B cell (primary cell): Measurements from ENCODE around the gene LHX1. TPM values are rescaled to one million over a fixed set of nuclear protein-coding genes. Genes with fewer than 3 reads are reported as not detected.

Experiments used
- ATAC-seq: fragments of 200-7000 bp; cut with Tn5 transposase; one replicate; pipeline ENCODE4 v1.10.0; 2021; ENCODE audit warnings: low read depth, mild to moderate bottlenecking, moderate number of reproducible peaks, moderate library complexity
- CTCF ChIA-PET: fragments of 350-600 bp; sonication (Branson Sonifier 250); formaldehyde crosslinking; loops from one replicate; lab custom pipeline; 2021; ENCODE audit warnings: antibody characterized with exemption, inconsistent platforms; lab: Charles Lee
- POLR2A ChIA-PET: fragments of 350-600 bp; sonication (Branson Sonifier 250); formaldehyde crosslinking; loops from one replicate; lab custom pipeline; 2021; ENCODE audit warnings: antibody characterized with exemption; lab: Charles Lee
- DNase-seq: peaks from one replicate; pipeline ENCODE4 v3.0.0; 2013
- H2AFZ ChIP-seq: 2 replicates; pipeline ENCODE4 v1.6.1; 2012; ENCODE audit warnings: mild to moderate bottlenecking, low read depth, low read length; ENCODE audit not compliant: insufficient read depth, poor library complexity, severe bottlenecking
- H3K27ac ChIP-seq, 2 donors: 1 replicate in 1 of 2; 2 replicates in 1 of 2; pipeline ENCODE4 v1.5.1; 2012 to 2013; ENCODE audit warnings: low read length in 2 of 2, mild to moderate bottlenecking in 2 of 2, moderate library complexity in 1 of 2
- H3K27me3 ChIP-seq, 4 experiments: fragments of 200-600 bp in 1 of 4; sonication (generic) in 1 of 4; replicated peaks in 1 of 4; 1 replicate in 2 of 4; 2 replicates in 2 of 4; pipeline versions ENCODE4 v1.6.1 to v1.7.0; 2013 to 2016; ENCODE audit warnings: low read length in 3 of 4, mild to moderate bottlenecking in 2 of 4, mixed read lengths in 1 of 4, moderate library complexity in 1 of 4; ENCODE audit not compliant: insufficient read depth in 4 of 4, control insufficient read depth in 3 of 4; ENCODE audit errors: control extremely low read depth in 1 of 4
- H3K36me3 ChIP-seq, 2 experiments: replicated peaks in 1 of 2; 1 replicate in 1 of 2; 2 replicates in 1 of 2; pipeline versions ENCODE4 v1.6.1 to v1.7.1; 2013; ENCODE audit warnings: low read length in 1 of 2; ENCODE audit not compliant: insufficient read depth in 2 of 2, control insufficient read depth in 1 of 2; ENCODE audit errors: control extremely low read depth in 1 of 2, extremely low read depth in 1 of 2
- H3K4me1 ChIP-seq, 2 donors: fragments of 200-600 bp in 1 of 2; sonication (generic) in 1 of 2; 1 replicate in 1 of 2; 2 replicates in 1 of 2; pipeline versions ENCODE4 v1.5.1 to v1.6.1; 2013 to 2017; ENCODE audit warnings: low read length in 2 of 2; ENCODE audit not compliant: control insufficient read depth in 2 of 2, insufficient read depth in 2 of 2
- H3K4me2 ChIP-seq: replicated peaks from 2 replicates; pipeline ENCODE3; 2012; ENCODE audit warnings: mild to moderate bottlenecking, low read depth, low read length; ENCODE audit not compliant: poor library complexity, severe bottlenecking
- H3K4me3 ChIP-seq, 5 experiments: fragments of 200-600 bp in 1 of 5; sonication (generic) in 1 of 5; 1 replicate in 3 of 5; 2 replicates in 2 of 5; pipeline versions ENCODE4 v1.5.1 to v1.7.0; 2011 to 2016; ENCODE audit warnings: low read length in 4 of 5, mild to moderate bottlenecking in 4 of 5, low read depth in 2 of 5, control low read depth in 1 of 5, moderate library complexity in 1 of 5; ENCODE audit not compliant: insufficient read depth in 1 of 5; ENCODE audit errors: control extremely low read depth in 1 of 5, extremely low read depth in 1 of 5
- H3K79me2 ChIP-seq: fragments of 200-600 bp; sonication (generic); one replicate; pipeline ENCODE4 v1.6.0; 2016; ENCODE audit warnings: low read length; ENCODE audit not compliant: control insufficient read depth, insufficient read depth
- H3K9ac ChIP-seq: fragments of 200-600 bp; sonication (generic); 2 replicates; pipeline ENCODE4 v1.6.1; 2017; ENCODE audit warnings: mild to moderate bottlenecking, low read length, moderate library complexity
- H3K9me3 ChIP-seq, 3 donors: one replicate each; pipeline versions ENCODE4 v1.6.1 to v1.7.1; 2013; ENCODE audit warnings: low read length in 2 of 3; ENCODE audit not compliant: control insufficient read depth in 2 of 3, insufficient read depth in 1 of 3; ENCODE audit errors: control extremely low read depth in 1 of 3
- H4K20me1 ChIP-seq: 2 replicates; pipeline ENCODE4 v1.6.0; 2012; ENCODE audit warnings: mild to moderate bottlenecking, low read length; ENCODE audit not compliant: insufficient read depth, control insufficient read depth, poor library complexity, severe bottlenecking
- H3K27ac Mint-ChIP-seq: one replicate; pipeline ENCODE4 v1.8.0; 2021; ENCODE audit warnings: mixed read lengths
- H3K27me3 Mint-ChIP-seq: one replicate; pipeline ENCODE4 v1.8.0; 2021; ENCODE audit warnings: mixed read lengths
- H3K4me1 Mint-ChIP-seq: one replicate; pipeline ENCODE4 v1.8.0; 2021; ENCODE audit warnings: mixed read lengths
- H3K4me3 Mint-ChIP-seq: one replicate; pipeline ENCODE4 v1.8.0; 2021; ENCODE audit warnings: mixed read lengths
- H3K9me3 Mint-ChIP-seq: one replicate; pipeline ENCODE4 v1.8.0; 2022; ENCODE audit warnings: mixed read lengths; ENCODE audit not compliant: insufficient read depth
- CTCF ChIP-seq: fragments of 200-600 bp; IDR thresholded peaks from one replicate; pipeline ENCODE4 v1.8.0; 2022; ENCODE audit warnings: antibody characterized with exemption, mild to moderate bottlenecking
- EZH2 ChIP-seq: IDR thresholded peaks from 2 replicates; pipeline ENCODE4 v1.6.1; 2012; ENCODE audit warnings: borderline replicate concordance, low read depth, mild to moderate bottlenecking, moderate library complexity, low read length; ENCODE audit not compliant: insufficient read depth, poor library complexity, severe bottlenecking
- WGBS: methylation state at CpG from one replicate; pipeline ENCODE4 v1.1.5; 2013; ENCODE audit warnings: missing lambda C conversion rate; ENCODE audit not compliant: insufficient coverage; 5-methylcytosine and 5-hydroxymethylcytosine counted together
- intact Hi-C: fragments of 100-400 bp; cut with micrococcal nuclease; formaldehyde crosslinking; loops from one replicate; pipeline ENCODE4 v1.10.0; 2022
- polyA plus RNA-seq: library from polyadenylated mRNA; depleted of rRNA; stranded (reverse); fragments of >200 nt; gene quantifications from 2 replicates; pipeline ENCODE4 v1.2.3, GENCODE V29; 2012
- total RNA-seq, 2 donors: library from RNA; stranded (reverse); fragments of 120-200 nt in 1 of 2; gene quantifications; 1 replicate in 1 of 2; 2 replicates in 1 of 2; pipeline versions ENCODE4 v1.2.3 to v1.2.4, GENCODE V29; 2013 to 2022

The LHX1 gene
- total and polyA plus RNA-seq, 2 donors (not counting 1 experiment from before 2014, with no cell fraction given) = not detected

DNA sequence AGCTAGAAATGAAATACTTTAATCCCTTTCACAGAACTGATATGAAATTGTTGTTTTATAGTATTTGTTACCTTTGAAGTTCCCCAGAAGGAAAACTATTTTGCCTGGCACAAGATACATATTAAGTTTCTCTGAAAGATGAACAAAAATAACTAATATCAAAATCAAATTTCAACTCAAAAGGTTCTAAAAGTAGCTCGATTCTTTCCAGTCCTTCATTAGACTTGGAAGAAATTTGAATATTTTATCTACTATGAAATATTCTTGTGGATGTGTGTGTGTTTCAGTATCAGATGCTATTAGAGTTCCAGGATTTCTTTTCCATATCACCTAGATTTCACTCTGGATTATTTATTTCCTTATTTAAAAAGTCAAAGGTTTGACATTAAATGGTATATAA, 7.9 kb downstream of the LHX1 start:
- peaks cover 0 to 45% (median 9%) of the 10 kb centered on the region in 3 donors for H3K9me3 ChIP-seq
- no peak for DNase-seq
- H3K79me2 ChIP-seq = peaks cover 28% of the 10 kb centered on the region
- no peak overlapping the region for H2AFZ ChIP-seq
- no peak overlapping the region for H3K9ac ChIP-seq
- H3K9me3 Mint-ChIP-seq = no peaks in the 10 kb centered on the region
- H3K4me1 Mint-ChIP-seq = peaks cover 34% of the 10 kb centered on the region
- WGBS = no CpG with 5 or more reads among the region's 1 CpG
- H3K4me2 ChIP-seq = no peak overlapping the region
- ATAC-seq = no peak
- H3K36me3 ChIP-seq = peaks cover 0 to under 1% of the 10 kb centered on the region in 2 experiments
- H4K20me1 ChIP-seq = peaks cover 12% of the 10 kb centered on the region
- peaks cover 47 to 70% of the 10 kb centered on the region in 2 donors for H3K4me1 ChIP-seq
- no peak overlapping the region for H3K27ac ChIP-seq
- POLR2A ChIA-PET = no interaction called here
- no peak overlapping the region for H3K4me3 ChIP-seq
- intact Hi-C loops = loop anchor here (5.0 to 10.0 kb wide), 6 partner anchors 223 to 1983 kb away; partner anchors contain the start of genes CCT6B, HNF1B, PEX12 and SOCS7
- H3K27ac Mint-ChIP-seq = no peak overlapping the region
- H3K4me3 Mint-ChIP-seq = no peak overlapping the region
- TF ChIP-seq EZH2 (no peak), CTCF (no peak)
- peaks cover 53% of the 10 kb centered on the region for H3K27me3 Mint-ChIP-seq
- peaks cover 0 to 77% (median 73%) of the 10 kb centered on the region in 4 experiments for H3K27me3 ChIP-seq
- CTCF ChIA-PET = no interaction called here

DNA sequence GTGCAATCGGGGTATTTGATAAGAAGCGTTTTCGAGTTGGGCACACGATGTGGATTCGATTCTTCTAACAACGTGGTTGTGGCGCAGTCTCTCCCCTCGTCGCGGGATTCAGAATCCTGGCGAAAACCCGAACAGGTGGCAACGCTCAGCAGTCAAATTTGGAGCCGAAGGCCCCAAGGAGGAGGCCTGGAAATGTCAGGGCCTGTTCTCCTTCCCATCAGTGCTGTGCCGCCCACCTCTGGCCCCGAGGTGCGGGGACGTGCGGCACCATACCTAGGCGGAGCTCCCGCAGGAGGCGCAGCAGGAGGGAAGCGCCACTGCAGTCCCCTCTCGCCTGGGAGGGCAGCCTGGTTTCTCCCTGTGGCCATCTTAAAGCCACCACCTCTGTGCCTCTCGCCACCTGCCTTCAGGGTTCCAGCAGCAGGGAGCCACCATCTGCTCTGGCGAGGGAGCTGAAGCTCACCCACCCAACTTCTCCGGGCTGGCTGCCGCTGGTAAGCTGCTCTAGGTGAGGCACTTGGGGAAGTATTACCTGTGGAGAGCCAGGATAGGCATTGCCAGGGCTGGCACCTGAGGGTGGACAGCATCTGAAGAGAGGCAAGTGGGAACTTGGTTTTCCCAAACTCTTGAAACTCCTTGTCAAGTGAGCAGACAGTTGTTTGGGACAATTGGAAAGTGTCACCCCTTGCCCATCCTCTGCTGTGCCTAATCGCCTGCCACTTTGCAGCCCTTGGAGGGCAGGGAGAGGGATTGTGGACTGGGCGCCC, 8.9 kb downstream of the LHX1 start:
- CTCF ChIA-PET = no interaction called here
- H3K27me3 ChIP-seq = peaks cover 0 to 67% (median 63%) of the 10 kb centered on the region in 4 experiments
- intact Hi-C loops = loop anchor here (5.0 to 10.0 kb wide), 6 partner anchors 224 to 1984 kb away; partner anchors contain the start of genes CCT6B, HNF1B, PEX12 and SOCS7
- H3K4me1 ChIP-seq = peaks cover 45 to 69% of the 10 kb centered on the region in 2 donors
- H3K9me3 Mint-ChIP-seq = no peaks in the 10 kb centered on the region
- H4K20me1 ChIP-seq = peaks cover 13% of the 10 kb centered on the region
- H3K4me3 ChIP-seq = no peak overlapping the region
- peaks cover 0 to 35% (median 9%) of the 10 kb centered on the region in 3 donors for H3K9me3 ChIP-seq
- 16% methylated on average over 28 of the region's 30 CpGs for WGBS
- H3K4me1 Mint-ChIP-seq = peaks cover 40% of the 10 kb centered on the region
- H2AFZ ChIP-seq = no peak overlapping the region
- H3K9ac ChIP-seq = no peak overlapping the region
- peaks cover 0 to 6% of the 10 kb centered on the region in 2 experiments for H3K36me3 ChIP-seq
- H3K27me3 Mint-ChIP-seq = peaks cover 43% of the 10 kb centered on the region
- DNase-seq (peak; percentile 38), ATAC-seq (no peak)
- no peak overlapping the region for H3K27ac Mint-ChIP-seq
- POLR2A ChIA-PET = no interaction called here
- no peak overlapping the region for H3K27ac ChIP-seq
- peaks cover 38% of the 10 kb centered on the region for H3K79me2 ChIP-seq
- TF ChIP-seq CTCF = no peak
- TF ChIP-seq EZH2 = no peak
- no peak overlapping the region for H3K4me3 Mint-ChIP-seq
- no peak overlapping the region for H3K4me2 ChIP-seq
